A172 (cell line): ENCODE measurements around the gene ACOT12. TPM values are rescaled to one million over a fixed set of nuclear protein-coding genes. Genes with fewer than 3 reads are reported as not detected.
A peak's percentile ranks its signal among the peaks of the same experiment; 100 is the strongest.
"Not testable (repeated sequence)": the region's sequence is repeated elsewhere in the genome, so short reads cannot be mapped to it uniquely, and the experiment has no call there.

Experiments used
- DNase-seq: peaks from one replicate; pipeline ENCODE4 v3.0.0-alpha.2; 2015; ENCODE audit warnings: low spot score
- total RNA-seq: library from RNA; depleted of rRNA; stranded (reverse); fragments of >200 nt; shearing (Covaris generic); gene quantifications from 2 replicates; pipeline ENCODE4 v1.2.3, GENCODE V29; 2014

ACOT12 gene
- total RNA-seq, 1 experiment from 2014 or later: not detected

DNA sequence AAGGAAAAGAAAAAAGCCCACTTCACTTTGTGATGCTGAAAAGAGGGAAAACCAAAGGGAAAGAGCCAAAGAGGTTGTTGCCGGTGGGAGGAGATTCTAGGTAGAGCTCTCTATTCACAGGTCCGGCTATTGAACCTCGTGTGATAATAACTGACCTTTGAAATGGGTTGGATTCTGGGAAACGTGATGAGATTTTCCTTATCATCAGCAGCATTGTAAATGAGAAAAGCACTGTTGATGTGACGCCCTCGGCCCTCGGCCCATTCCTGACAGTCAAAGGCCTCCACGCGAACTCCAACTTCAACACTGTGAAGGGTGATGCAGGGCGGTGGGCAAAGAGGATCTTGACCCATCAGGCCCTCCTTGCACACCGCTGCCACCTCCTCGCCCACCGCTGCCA, 49.2 kb downstream of the ACOT12 start:
- DNase-seq: no peak

DNA sequence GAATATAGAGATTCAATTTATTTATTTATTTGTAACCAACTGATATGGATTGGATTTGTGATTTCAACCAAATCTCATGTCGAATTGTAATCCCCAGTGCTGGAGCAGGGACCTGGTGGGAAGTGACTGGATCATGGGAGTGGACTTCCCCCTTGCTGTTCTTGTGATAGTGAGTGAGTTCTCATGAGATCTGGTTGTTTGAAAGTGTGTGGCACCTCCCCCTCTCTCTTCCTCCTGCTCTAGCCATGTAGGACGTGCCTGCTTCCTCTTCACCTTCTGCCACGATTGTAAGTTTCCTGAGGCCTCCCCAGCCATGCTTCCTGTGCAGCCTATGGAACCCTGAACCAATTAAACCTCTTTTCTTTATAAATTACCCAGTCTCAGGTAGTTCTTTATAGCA, 55.7 kb downstream of the ACOT12 start:
- not testable (repeated sequence) for DNase-seq

DNA sequence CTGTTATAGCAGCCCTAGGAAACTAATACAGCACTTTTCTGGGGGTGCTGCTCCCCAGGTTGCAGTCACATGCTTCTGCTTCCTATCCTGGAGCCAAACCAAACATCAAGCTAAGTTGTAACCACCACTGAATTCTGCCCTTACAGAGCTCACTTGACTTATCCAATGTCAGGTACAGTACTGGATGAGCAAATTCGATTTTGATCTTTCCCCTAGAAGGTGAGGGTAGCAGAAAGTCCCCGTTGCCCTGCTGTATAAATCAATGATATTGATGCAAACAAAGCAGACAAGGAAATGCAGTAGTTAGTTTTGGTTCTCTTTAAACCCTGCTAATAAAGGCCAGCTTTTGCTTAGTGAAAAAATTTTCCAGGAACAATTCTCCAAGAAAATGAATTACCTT, 56.1 kb downstream of the ACOT12 start:
- no peak for DNase-seq

DNA sequence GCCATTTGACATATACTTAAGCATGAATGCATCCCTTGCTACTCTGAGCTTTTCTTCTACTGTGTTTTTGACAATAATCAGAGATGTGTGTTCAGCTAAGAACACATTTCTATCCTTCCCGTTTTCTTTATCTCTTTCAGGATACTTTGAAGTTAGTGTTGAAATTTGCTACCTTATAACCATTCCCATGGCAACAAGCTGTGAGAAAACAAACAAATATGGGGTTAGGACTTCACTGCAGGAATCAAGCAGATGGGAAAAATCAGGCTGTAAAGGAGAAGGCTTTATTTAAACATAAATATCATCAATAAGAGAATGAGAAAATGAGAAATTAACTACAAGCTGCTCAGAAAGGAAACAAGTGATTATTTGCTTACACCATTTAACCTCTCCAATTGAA, 57.4 kb downstream of the ACOT12 start:
- no peak for DNase-seq

DNA sequence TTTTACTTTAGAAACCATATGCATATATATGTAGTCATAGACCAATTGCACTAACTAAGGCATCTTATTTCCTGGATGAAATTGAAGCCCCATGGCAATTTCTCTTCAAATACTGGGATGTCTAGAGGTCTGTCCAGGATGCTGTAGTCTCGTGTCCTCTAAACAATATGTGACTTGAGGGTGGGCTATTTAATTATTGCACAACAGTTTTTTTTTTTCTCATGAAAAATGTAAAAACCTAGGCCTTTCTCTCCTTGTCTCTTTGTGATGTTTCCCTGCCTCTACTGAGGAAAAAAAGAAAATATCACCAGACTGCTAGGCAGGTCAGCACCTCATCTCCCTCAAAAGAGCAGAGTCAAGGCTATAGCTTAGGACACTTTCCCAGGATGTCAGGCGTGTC, 58.0 kb downstream of the ACOT12 start:
- DNase-seq: no peak

DNA sequence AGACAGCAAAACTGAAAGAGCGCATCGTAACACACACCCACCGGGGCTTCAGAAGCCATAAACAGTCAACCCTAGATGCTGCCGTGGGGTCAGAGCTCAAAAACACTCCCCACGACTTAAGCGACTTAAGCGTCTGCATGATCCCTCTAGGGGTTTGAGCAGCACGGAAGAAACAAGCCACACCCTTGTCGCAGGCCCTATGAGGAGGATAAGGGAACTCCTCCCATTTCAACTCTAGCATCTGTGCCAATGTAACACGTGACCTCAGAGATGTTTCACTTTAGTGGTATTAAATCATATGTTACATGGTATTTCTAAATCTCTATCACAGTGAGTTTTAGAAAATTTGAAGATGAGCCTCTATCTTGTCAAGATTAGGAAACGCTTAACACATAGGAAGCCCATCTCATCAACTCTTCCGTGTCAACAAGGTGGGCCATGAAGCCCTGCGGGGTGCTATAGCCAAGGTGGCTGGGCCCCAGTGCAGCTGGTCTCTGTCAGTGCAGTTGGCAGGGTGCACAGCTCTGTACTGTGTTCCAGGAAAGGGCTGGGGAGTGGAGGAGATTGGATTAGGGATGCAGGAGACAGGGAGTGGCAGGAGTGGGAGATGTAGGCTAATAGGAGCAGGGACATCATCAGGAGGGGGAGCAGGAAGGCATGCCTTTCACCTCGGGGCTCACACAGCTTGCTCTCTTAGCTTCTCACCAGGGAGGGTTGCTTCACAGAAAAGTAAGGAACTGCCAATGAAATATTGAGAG, 59.5 kb downstream of the ACOT12 start:
- no peak for DNase-seq

DNA sequence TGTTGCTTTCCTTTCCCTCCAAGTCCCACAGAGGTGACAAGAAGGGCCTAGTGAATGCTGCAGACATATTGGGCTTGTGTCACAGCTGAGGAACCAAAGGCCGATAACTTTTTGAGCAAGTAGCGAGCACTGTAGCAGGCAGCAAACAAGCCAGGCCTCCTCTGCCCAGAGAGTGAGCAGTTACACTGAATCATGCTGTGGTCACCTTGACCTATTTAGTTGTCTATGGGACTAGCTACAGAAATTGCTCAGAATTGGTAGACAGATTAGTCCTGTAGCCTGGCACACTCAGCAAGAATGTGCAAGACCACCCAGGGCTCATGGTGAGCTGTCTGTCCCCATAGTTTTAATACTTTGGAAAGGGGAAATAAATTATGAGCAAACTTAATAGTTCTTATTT, 67.4 kb downstream of the ACOT12 start:
- DNase-seq: no peak

DNA sequence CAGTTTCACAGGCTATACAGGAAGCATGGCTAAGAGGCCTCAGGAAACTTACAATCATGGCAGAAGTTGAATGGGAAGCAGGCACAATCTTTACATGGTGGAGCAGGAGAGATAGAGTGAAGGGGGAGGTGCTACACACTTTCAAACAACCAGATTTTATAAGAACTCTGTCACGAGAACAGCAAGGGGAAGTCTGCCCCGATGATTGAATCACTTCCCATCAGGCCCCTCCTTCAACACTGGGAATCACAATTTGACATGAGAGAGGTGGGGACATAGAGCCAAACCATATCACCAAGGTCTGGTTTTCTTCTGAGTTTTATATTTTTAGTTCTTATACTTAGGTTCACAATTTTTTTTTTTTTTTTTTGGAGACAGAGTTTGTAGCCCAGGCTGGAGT, 76.4 kb downstream of the ACOT12 start:
- no peak for DNase-seq

DNA sequence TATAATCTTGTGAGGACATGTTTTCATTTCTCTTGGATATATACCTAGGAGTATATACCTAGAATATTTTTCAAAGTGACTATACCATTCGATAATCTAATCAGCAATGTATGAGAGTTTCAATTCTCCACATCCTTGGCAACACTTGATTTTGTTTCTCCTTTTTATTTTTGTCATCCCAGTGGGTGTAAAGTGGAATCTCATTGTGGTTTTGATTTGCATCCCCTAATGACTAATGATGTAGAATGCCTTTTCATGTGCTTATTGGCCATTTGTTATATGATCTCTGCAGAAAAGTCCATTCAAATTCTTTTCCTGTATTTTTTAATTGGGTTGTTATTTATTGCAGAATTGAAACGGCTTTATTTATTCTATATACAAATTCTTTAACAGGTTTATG, 77.4 kb downstream of the ACOT12 start:
- no peak for DNase-seq

DNA sequence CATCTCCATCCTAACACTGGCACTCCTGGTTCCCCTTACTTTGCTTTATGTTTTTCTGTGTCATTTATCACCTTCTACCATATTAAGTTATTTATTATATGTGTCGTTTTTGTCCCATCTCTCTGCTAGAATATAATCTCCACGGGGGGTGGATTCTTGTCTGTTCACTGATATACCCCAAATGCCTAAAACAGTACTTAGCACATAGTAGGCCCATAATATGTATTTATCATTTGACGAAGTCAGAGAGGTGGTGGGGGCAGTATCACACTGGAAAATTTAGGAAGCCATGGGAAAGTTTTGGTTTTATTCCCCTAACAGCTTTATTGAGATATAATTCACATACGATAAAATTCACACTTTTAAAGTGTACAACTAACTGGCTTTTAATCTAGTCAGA, 78.1 kb downstream of the ACOT12 start:
- no peak for DNase-seq

DNA sequence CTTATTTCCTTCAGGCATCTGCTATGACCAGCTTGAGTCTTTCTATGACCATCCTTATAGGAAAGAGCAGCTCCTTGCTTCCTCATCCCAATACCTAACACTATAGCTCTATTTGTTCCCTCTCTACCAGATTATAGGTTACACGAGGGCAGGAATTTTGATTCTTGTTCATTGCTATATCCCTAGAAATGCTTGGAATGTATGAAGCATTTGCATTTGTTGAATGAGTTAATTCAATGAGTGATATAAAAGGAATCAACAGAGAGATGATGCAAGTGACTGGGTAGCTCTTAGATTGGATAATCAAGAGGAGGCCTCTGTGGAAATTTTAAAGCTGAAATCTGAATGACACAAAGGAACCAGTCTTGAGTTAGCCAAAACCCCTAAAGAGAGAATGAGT, 78.6 kb downstream of the ACOT12 start:
- DNase-seq: peak; percentile 39

DNA sequence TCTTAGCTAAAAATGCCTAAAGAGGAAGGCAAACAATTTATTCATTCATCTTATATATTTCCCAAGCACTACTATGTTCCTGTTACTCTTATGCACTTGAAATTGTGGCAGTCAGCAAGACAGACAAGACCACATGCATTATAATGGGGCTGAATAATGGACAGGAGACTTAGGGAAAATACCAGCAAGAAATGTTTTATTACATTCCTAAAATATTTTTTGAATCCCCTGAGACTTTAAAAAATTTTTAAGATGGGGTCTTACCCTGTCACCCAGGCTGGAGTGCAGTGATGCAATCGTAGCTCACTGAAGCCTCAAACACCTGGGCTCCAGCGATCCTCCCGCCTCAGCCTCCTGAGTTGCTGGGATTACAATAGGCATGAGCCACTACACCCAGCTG, 79.4 kb downstream of the ACOT12 start:
- no peak for DNase-seq

DNA sequence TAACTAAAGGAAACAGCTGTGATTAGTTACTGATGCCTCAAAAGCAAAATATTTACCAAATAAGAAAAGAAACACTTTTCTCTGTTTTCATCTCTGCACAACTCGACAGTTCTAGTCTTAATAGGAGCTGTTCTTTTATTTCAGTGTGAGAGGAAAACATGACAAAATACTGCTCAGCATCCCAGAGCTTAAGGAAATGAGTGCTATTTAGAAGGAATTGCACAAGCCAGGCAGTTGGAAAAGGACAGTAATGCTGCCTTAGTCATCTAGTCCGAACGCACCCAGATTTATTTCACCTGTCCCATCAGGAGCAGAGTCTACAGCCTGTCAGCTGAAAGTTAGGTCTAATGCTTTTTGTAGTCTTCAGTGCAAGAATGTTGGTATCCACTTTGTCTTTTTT, 80.2 kb downstream of the ACOT12 start:
- DNase-seq: no peak

DNA sequence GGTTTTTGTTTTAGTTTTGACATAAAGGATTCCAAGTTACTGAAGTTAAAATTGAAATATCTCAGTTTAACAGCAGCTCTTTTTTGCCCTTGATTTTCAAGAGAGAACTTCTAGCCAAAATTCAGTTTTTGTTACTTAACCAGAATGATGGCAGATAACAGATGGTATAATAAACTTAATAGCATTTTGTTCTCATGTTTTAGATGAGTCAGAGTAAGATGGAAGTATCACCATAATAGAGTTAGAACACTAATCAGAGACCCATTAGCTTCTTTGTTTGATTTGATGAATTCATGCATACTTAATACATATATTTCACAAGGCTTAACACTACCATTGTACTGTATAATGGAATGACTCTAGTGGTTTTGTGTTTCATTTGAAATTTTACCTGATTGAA, 80.7 kb downstream of the ACOT12 start:
- no peak for DNase-seq

DNA sequence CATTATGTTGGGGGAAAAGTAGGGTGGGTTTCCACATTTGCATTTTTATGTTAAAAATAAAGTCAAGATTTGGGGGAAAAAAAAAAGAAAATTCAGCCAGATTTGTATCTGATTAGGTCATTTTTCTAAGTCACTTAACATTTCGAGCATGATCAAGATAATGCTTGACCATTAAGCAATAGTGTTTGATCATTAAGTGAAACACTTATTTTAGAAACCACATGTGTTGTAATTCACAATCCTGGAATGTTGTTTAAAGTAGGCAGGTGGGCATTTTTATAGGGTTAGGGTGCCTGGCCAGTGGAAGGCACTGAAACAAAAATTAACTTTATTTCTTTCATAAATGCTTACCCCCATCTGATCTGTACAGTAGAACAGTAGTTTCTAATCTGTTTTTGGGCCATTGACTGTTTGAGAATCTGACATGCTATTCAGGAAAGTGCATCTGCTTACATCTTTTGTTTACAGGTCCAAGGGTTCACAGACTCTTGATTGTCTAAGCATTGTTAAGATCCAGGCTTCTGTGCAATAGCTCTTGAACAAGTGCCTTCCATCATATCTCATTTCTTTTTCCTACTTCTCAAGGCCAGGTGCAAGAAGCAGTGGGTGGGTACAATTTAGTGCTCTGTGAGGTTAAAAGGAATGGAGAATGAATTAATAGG, 83.4 kb downstream of the ACOT12 start:
- DNase-seq: no peak

DNA sequence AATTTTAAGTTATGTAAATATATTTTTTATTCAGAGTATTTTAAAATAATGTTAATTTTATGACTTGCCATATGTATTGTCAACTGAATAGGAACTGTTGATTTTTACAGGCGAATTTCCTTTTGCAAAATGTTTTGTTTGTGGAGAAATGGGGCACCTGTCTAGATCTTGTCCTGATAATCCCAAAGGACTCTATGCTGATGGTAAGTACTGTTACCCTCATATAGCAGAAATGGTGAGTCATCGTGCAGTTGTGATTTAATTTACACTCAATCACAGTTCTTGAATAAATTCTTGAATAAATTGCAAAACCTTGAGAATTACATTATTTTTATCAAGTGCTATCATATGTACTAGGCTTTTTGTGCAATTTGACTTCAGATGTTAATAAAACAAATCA, 85.1 kb downstream of the ACOT12 start:
- no peak for DNase-seq

DNA sequence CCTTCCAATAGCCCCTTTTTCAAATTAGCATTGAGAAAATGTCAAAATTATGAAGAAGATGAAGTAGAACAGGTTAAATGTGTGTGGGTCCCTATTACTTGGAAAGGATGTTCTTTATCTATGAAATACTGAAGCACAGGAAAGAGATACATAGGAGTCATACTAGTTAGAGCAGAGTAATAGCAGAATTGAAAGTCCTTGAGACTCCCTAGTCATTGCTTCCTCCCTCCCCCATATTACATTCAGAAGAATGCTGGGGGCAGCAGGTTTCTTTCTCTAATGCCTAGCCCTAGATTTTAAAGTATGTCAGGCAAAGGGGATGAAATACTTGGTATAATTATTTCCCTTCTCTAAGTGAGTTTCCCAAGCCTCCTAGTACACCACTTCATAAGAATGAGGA, 88.1 kb downstream of the ACOT12 start:
- no peak for DNase-seq

DNA sequence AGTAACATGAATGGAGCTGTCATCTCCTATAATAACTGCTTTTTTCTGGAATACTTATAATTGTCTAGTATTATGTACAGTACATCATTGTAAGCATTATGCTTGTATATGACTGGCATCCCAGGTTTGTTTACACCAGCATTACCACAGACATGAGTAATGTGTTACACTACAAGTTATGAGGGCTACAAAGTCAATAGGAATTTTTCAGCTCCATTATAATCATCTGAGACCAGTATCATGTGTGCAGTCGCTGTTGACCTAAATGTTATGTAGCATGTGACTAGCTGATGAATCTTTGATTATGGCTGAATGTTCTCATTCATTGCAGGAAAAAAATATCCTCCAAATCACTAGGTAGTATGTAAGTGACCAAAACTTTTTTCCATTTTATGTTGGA, 90.4 kb downstream of the ACOT12 start:
- peak; percentile 34 for DNase-seq

DNA sequence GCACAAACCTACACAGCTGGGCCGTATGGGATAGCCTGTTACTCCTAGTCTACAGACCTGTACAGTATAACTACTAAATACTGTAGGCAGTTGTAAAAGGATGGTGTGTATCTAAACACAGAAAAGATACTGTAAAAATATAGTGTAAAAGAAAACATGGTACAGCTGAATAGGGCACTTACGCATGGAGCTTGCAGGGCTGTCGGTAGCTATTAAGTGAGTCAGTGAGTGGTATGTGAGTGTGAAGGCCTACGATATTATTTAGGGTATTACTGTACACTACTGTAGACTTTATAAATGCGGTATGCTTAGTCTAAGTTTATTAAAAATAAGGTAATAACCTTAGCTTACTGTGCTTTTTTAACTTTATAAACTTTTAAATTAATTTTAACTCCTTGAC, 91.3 kb downstream of the ACOT12 start:
- DNase-seq: no peak

DNA sequence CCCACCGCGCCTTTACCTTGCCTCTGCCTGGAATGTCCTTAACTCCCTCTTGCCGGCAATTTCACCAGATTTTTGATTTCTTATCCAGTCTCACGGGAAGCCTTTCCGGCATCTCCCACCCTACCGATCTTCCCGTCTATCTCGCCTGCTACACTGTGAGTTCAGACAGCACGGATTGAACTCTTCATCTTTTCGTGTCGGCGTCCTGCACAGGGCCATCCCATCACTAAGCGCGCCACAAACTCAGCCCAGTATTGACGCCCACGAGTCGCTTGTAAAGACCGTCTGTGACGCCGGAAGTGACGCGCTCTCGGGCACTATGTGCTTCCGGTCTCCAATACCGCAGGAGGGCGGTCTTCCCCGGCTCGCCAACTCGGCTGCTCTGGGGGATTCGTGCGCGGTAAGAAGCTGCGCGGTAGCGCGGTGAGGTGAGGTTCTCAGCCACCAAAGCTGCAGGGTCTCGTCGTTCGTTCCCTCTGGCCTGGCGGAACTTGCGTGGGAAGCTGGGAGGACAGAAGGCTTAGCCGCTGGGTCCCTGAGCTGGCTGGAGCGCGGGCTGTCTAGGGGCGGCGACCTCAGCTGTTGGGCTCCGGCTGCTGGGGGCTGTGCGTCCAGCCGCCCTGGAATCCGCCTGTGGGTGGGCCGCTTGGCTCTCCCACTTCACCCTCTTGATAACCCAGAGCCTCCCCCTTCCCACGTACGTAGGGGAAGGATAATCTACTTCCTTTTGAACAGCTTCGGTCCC, 92.5 kb downstream of the ACOT12 start, which contains the start of gene ZCCHC9:
Gene ZCCHC9 (plus strand): TSS at position 317 of the 745 bp plus-strand sequence. CDS start 3,171 bp downstream, outside the sequence.
- DNase-seq: peak; percentile 91

DNA sequence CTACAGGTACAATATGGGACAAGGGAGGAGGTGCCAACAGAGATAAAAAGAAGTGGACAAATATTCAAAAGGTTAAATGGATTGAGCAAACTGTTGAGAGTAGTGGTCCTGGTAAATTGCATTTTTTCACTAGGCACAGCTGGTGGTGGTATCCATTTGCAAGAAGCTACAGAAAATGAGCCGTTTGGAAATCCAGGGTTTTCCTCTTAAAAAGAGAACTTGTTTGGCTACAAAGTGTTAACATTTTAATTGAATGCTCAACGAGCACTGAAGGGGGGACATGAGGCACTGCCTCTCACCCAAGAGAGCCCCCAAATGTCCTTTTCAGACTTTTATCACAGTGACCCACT, 93.0 kb downstream of the ACOT12 start:
- DNase-seq: no peak

DNA sequence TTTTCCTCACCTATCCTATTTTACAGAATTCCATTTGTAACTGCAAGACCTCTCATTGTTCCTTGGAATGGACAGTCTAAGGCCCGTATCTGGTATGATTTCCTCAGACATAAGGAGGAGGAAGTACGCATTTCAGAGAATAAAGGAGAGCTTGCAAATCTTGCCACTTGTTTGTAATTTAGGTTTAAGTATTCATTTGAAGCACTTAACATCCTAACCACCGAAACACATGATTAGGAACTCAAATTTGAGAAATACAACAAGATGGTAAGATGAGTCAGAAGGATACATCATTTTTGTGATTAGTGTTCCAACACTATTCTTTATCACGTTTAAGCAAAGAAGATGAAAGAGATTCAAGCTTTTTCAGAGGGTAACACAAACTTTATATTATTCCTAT, 96.4 kb downstream of the ACOT12 start:
- DNase-seq: no peak

DNA sequence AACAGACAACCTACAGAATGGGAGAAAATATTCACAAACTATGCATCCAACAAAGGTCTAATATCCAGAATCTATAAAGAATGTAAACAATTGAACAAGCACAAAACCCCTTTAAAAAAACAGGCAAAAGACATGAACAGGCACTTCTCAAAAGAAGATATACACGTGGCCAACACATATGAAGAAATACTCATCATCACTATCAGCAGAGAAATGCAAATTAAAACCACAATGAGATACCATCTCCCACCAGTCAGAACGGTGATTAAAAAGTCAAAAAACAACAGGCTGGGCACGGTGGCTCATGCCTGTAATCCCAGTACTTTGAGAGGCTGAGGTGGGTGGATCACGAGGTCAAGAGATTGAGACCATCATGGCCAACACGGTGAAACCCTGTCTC, 99.9 kb downstream of the ACOT12 start:
- DNase-seq: not testable (repeated sequence)
